ENCODE results near the gene ULBP1. TPM values are rescaled to one million over a fixed set of nuclear protein-coding genes. Genes with fewer than 3 reads are reported as not detected.
A peak's percentile ranks its signal among the peaks of the same experiment; 100 is the strongest.

ULBP1 gene
- total RNA-seq, 2 donors from 2014 or later, result 0.14 TPM; not detected in 1

DNA sequence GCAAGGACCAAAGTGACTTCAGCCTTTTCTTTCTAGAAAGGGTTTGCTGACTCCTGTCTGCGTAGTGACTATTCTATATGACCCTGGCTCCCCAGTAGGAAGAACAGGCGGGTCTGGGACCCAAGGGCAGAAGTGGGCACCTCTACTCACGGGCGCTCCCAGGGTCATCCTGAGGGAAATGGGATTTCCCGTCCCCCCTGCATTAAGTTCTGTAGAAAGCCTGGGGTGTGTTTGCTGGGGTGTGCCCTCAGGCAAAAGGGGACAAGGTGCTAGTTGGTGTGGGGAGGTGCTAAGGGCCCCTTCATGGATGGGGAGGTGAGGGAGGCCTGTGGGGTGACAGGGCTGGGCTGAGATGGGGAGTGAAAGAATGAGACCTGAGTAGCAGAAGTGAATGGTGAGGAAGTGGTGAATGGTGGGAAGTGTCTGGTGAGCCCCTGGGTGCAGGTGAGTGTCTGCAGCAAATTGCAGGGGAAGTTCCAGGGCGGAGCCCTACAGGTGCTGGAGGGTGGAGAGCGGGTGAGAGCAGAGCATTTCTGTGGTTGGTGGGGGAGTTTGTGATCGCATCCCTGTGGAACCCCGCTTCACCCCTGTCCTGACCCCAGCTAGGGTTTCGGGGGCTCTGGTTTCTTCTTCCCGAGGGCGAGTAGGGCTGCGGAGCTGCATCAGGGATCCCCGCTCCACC lies 40.5 kb downstream of the ULBP1 start:
- peaks cover 9% of the 10 kb centered on the region for H3K27me3 ChIP-seq (replicated peaks; ENCODE audit: insufficient read depth)
- no peak overlapping the region for H3K27ac ChIP-seq
- no peaks in the 10 kb centered on the region for H3K9me3 ChIP-seq
- no peaks in the 10 kb centered on the region for H3K36me3 ChIP-seq
- H3K4me1 ChIP-seq (ENCODE audit: control insufficient read depth in 1 of 2, low read depth in 2 of 2), result peaks cover 5 to 19% of the 10 kb centered on the region in 2 donors
- ATAC-seq (ENCODE audit: insufficient number of reproducible peaks, low FRiP score, low read depth) (no peak), DNase-seq (ENCODE audit: low spot score) (no peak)
- TF ChIP-seq, protein P1, sequence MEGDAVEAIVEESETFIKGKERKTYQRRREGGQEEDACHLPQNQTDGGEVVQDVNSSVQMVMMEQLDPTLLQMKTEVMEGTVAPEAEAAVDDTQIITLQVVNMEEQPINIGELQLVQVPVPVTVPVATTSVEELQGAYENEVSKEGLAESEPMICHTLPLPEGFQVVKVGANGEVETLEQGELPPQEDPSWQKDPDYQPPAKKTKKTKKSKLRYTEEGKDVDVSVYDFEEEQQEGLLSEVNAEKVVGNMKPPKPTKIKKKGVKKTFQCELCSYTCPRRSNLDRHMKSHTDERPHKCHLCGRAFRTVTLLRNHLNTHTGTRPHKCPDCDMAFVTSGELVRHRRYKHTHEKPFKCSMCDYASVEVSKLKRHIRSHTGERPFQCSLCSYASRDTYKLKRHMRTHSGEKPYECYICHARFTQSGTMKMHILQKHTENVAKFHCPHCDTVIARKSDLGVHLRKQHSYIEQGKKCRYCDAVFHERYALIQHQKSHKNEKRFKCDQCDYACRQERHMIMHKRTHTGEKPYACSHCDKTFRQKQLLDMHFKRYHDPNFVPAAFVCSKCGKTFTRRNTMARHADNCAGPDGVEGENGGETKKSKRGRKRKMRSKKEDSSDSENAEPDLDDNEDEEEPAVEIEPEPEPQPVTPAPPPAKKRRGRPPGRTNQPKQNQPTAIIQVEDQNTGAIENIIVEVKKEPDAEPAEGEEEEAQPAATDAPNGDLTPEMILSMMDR (IDR thresholded peaks at IDR 0.05), result no peak
- peak overlapping the region; percentile 77 for H3K4me3 ChIP-seq

- Histone ChIP-seq H3K27ac (no peak overlapping the region), H3K9me3 (no peaks in the 10 kb centered on the region), H3K4me3 (peak overlapping the region; percentile 77), H3K36me3 (no peaks in the 10 kb centered on the region), H3K27me3 (replicated peaks; ENCODE audit: insufficient read depth) (peaks cover 9% of the 10 kb centered on the region), H3K4me1 (ENCODE audit: control insufficient read depth in 1 of 2, low read depth in 2 of 2) (peaks cover 5 to 19% of the 10 kb centered on the region in 2 donors)
- ATAC-seq (ENCODE audit: insufficient number of reproducible peaks, low FRiP score, low read depth), result peak; percentile 83
- TF ChIP-seq, protein P1 (IDR thresholded peaks at IDR 0.05), result no peak
- peak; percentile 51 for DNase-seq (ENCODE audit: low spot score)
Observed at GRCh38 chr6:150004783-150005717, 41.3 kb downstream of the ULBP1 start.

DNA sequence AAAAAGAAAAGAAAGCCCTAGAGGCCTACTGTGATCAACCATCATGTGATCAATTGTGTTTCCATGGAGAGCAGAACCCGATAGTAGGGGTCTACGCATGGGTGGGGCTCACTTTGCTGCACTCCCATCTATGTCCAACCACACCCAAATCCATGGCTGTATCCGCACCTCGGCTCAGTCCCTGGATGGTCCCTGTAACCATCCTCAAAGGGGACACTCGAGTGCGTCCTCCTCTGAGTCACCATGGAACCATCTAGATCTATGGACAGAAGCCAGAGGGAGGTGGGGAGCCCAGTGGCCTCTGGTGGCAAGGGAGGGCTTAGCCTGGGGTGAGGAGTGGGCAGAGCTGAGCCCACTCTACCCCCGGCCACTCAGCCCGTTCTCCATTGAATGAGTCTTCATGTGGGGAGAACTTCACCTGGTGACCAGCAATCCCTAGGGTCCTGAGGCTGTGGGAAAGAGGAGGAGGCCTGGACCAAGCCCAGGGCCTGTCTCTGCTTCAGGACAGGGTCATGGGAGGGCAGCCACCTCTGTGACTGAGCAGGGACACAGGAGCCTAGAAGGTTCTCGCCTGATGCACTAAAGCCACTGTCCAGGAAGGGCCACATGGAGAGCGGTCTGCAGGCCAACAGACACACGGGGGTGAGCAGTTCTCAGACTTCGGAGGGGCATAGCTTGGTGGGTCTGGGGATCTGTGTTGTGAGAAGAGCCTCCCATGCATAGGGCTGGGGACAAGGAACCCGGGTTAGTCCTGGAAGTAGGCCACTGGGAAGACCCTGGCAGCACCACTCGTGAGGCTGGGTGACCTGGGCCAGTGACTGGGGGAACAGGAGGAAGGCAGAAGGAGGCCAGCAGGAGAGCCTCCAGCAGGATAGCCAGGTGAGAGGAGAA lies 42.3 kb downstream of the ULBP1 start:
- Histone ChIP-seq H3K4me3 (peak overlapping the region; percentile 77), H3K27ac (no peak overlapping the region), H3K9me3 (no peaks in the 10 kb centered on the region), H3K27me3 (replicated peaks; ENCODE audit: insufficient read depth) (peaks cover 9% of the 10 kb centered on the region), H3K36me3 (no peaks in the 10 kb centered on the region), H3K4me1 (ENCODE audit: control insufficient read depth in 1 of 2, low read depth in 2 of 2) (peaks cover 5 to 19% of the 10 kb centered on the region in 2 donors)
- TF ChIP-seq, protein P1 (IDR thresholded peaks at IDR 0.05), result no peak
- no peak for ATAC-seq (ENCODE audit: insufficient number of reproducible peaks, low FRiP score, low read depth)
- no peak for DNase-seq (ENCODE audit: low spot score)

DNA sequence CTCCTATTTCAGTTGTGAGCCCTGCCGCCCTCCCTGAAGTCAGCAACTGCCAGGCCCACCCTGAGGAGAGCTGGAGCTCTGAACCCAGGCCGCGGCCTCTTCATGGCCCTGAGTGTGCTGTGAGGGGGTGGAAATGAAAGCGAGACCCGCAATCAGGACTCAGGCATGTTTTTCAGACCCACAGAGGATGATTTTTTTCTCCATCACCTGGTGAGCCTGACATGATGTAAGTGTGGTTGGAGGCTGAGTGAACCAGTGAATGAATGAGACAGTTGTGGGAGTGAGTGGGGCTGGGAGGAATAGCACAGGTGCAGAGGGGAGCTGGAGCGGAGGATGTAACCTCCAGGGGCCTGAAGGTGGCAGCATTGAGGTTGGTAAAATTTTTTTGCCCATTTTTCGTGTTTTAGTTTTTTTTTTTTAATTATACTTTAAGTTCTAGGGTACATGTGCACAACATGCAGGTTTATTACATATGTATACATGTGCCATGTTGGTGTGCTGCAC lies 43.3 kb downstream of the ULBP1 start:
- H3K27ac ChIP-seq, result no peak overlapping the region
- no peak overlapping the region for H3K4me3 ChIP-seq
- TF ChIP-seq, protein P1 (IDR thresholded peaks at IDR 0.05), result peak; percentile 25
- no peaks in the 10 kb centered on the region for H3K9me3 ChIP-seq
- H3K36me3 ChIP-seq, result no peaks in the 10 kb centered on the region
- no peak for DNase-seq (ENCODE audit: low spot score)
- H3K4me1 ChIP-seq (ENCODE audit: control insufficient read depth in 1 of 2, low read depth in 2 of 2), result peaks cover 5 to 19% of the 10 kb centered on the region in 2 donors
- peaks cover 14% of the 10 kb centered on the region for H3K27me3 ChIP-seq (replicated peaks; ENCODE audit: insufficient read depth)
- no peak for ATAC-seq (ENCODE audit: insufficient number of reproducible peaks, low FRiP score, low read depth)

Measured in thoracic aorta (tissue), 2 donors.